ENCODE measurements around the gene NOL12. TPM values are rescaled to one million over a fixed set of nuclear protein-coding genes. Genes with fewer than 3 reads are reported as not detected.
A peak's percentile ranks its signal among the peaks of the same experiment; 100 is the strongest.

The NOL12 gene
- total RNA-seq, 4 donors from 2014 or later = 16.3 to 29.1 (median 20.2) TPM

DNA sequence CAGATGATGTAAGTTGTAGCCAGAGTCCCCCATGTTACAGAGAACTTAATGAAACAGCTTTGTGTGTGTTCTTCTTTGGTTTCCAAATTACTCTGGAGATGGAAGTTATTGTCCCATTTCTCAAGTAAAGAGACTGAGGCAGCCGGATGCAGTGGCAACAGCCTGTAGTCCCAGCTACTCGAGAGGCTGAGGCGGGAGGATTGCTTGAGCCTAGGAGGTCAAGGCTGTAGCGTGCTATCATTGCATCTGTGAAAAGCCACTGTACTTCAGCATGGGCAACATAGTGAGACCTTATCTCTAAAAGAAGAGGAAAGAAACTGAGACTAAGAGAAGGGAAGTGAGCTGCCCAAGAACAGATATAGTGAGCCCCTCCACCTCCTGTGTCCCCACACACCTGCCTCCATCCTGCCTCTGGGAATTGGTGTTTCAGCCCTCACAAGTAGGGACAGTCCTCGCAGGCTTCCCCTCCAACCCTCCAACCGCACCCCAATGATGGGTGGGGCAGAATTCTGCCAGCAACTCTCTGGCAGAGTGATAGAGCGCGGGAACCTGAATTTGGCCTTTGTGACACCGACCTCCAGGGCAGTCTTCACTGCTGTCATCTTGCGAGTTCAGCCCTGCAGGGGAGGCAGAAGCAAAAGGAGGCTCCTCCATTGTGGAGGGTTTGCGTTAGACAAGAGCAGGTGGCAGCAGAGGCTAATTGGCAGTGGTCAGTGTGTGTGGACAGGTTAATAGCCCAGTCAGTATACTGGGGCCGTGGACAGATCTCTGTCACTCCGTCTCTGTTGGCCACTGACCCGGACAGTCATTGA lies 26.0 kb upstream of the NOL12 start:
- H3K27ac ChIP-seq = peak overlapping the region in 3 of 4 donors; percentile 85 to 88 (median 85)
- WGBS, 2 donors (ENCODE audit: low coverage in 1 of 2) = 68 to 70% methylated on average over 2 to 6 of the region's 14 CpGs

DNA sequence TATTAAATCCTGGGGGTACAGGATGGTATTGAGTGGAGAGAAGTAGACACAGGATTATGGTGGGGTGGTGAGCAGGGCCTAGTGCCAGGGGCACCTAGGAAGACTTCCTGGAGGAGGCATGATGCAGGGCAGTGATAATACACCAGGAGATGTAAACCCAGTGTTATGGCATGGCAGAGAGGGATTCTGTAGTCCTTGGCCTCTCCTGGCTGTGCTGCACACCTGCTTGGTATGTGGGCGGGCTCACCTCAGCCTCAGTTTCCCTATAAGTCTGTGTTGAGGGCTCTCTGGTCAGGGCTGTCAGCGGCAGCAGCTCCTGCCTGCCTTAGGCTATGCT lies 25.5 kb upstream of the NOL12 start:
- H3K4me3 ChIP-seq = no peak overlapping the region
- H3K27me3 ChIP-seq = no peaks in the 10 kb centered on the region
- TF ChIP-seq POLR2A (IDR thresholded peaks at IDR 0.05) (no peak), EP300 (IDR thresholded peaks at IDR 0.05) (no peak), POLR2AphosphoS5 (IDR thresholded peaks at IDR 0.05) (no peak)
- TF ChIP-seq, protein P1, sequence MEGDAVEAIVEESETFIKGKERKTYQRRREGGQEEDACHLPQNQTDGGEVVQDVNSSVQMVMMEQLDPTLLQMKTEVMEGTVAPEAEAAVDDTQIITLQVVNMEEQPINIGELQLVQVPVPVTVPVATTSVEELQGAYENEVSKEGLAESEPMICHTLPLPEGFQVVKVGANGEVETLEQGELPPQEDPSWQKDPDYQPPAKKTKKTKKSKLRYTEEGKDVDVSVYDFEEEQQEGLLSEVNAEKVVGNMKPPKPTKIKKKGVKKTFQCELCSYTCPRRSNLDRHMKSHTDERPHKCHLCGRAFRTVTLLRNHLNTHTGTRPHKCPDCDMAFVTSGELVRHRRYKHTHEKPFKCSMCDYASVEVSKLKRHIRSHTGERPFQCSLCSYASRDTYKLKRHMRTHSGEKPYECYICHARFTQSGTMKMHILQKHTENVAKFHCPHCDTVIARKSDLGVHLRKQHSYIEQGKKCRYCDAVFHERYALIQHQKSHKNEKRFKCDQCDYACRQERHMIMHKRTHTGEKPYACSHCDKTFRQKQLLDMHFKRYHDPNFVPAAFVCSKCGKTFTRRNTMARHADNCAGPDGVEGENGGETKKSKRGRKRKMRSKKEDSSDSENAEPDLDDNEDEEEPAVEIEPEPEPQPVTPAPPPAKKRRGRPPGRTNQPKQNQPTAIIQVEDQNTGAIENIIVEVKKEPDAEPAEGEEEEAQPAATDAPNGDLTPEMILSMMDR (IDR thresholded peaks at IDR 0.05) = no peak
- peak overlapping the region in 3 of 4 donors; percentile 85 to 87 (median 85) for H3K27ac ChIP-seq
- H3K9me3 ChIP-seq = no peaks in the 10 kb centered on the region
- H3K4me1 ChIP-seq = peaks cover 0 to 53% (median 28%) of the 10 kb centered on the region in 3 donors
- H3K36me3 ChIP-seq = peaks cover 0 to 9% of the 10 kb centered on the region in 2 donors
- no CpG with 5 or more reads among the region's 2 CpGs for WGBS, 2 donors (ENCODE audit: low coverage in 1 of 2)
- ATAC-seq = no peak

More for the DNA sequence above, 26.0 kb upstream of the NOL12 start:
- ATAC-seq = no peak
- Histone ChIP-seq H3K27me3 (no peaks in the 10 kb centered on the region), H3K9me3 (no peaks in the 10 kb centered on the region), H3K4me3 (peak overlapping the region in 1 of 2 donors; percentile 75), H3K4me1 (peaks cover 0 to 53% (median 28%) of the 10 kb centered on the region in 3 donors), H3K36me3 (peaks cover 0 to 3% of the 10 kb centered on the region in 2 donors)
- TF ChIP-seq POLR2AphosphoS5 (IDR thresholded peaks at IDR 0.05) (no peak), POLR2A (IDR thresholded peaks at IDR 0.05) (no peak), EP300 (IDR thresholded peaks at IDR 0.05) (no peak)
- TF ChIP-seq, protein P1 (IDR thresholded peaks at IDR 0.05) = no peak

DNA sequence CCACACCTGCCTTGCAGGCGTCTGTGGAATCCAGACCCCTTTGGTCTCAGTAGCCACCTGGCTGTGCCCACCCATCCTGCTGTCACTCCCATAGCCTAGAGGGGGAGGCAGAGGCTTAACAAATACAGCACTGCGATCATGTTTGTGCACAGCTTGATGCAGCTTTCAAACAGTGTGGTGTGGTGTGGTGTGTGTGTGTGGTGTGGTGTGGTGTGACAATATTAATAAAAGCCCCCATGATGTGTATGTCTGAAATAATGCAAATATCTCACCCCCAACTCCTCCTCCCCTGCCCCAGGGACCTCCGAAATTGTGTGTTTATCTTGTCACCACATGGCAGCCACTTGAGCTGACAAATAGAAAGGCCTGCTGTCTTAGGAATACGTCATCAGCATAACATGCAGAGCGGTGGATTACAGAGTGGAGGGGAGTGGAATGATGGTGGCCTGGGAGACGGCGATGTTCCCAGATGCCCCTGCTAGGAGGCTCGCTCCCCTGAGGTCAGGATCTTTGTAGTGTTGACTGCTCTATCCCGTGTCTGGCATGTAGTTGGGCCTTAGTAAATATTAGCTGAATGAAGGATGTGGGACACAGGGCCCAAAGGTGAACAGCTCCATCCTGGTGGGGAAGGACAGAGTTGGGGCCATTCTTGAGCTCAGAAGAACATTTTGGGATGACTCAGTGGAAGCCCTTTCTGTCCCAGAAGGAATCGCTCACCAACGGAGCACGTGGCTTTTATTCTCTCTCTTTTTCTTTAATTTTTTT lies 24.8 kb upstream of the NOL12 start:
- peak overlapping the region; percentile 30 to 87 (median 85) for H3K27ac ChIP-seq
- H3K36me3 ChIP-seq = peaks cover 0 to 16% of the 10 kb centered on the region in 2 donors
- peaks cover 0 to 53% (median 28%) of the 10 kb centered on the region in 3 donors for H3K4me1 ChIP-seq
- no peaks in the 10 kb centered on the region for H3K27me3 ChIP-seq
- no peak for ATAC-seq
- no peaks in the 10 kb centered on the region for H3K9me3 ChIP-seq
- 15 to 25% methylated on average over 5 to 7 of the region's 12 CpGs for WGBS, 2 donors (ENCODE audit: low coverage in 1 of 2)
- H3K4me3 ChIP-seq = no peak overlapping the region
- TF ChIP-seq, protein P1 (IDR thresholded peaks at IDR 0.05) = peak in 3 of 4 experiments; percentile 43 to 68 (median 54)
- TF ChIP-seq POLR2A (IDR thresholded peaks at IDR 0.05) = no peak

DNA sequence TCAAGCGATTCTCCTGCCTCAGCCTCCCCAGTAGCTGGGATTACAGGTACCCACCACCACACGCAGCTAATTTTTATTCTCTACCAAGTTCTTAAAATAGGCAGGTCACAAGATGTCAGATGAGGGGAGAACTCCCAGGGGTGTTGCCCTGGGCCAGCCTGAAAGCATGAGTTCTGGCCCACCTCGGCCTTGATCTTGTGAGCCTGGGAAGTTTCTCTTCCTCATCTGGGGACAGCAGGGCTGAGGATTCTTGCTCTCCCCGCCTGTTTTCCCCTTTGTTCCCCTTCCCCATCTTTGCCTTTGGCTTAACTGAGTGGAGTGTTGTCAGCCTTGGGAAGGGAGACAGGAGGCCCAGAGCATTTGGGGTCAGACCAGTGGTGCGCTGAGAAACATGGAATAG lies 24.1 kb upstream of the NOL12 start:
- Histone ChIP-seq H3K27ac (peak overlapping the region; percentile 30 to 85 (median 80)), H3K27me3 (no peaks in the 10 kb centered on the region), H3K4me1 (peaks cover 0 to 53% (median 28%) of the 10 kb centered on the region in 3 donors), H3K4me3 (no peak overlapping the region), H3K9me3 (no peaks in the 10 kb centered on the region), H3K36me3 (peaks cover 0 to 22% of the 10 kb centered on the region in 2 donors)
- ATAC-seq = no peak
- TF ChIP-seq, protein P1 (IDR thresholded peaks at IDR 0.05) = no peak
- TF ChIP-seq POLR2AphosphoS5 (IDR thresholded peaks at IDR 0.05) (no peak), EP300 (IDR thresholded peaks at IDR 0.05) (no peak), POLR2A (IDR thresholded peaks at IDR 0.05) (no peak)
- WGBS, 2 donors (ENCODE audit: low coverage in 1 of 2) = 60 to 80% methylated on average over 1 of the region's 5 CpGs

All from gastroesophageal sphincter (tissue), 4 donors.